Panc1 (cell line): ENCODE results near the gene SMTNL1.

ENCODE experiments used
- POLR2AphosphoS5 ChIP-seq: IDR thresholded peaks from 2 replicates; pipeline ENCODE4 v1.6.1; 2012; ENCODE audit warnings: mild to moderate bottlenecking, low read depth, low read length, moderate library complexity
- TF ChIP-seq, protein P1 (sequence below): fragments of 450-650 bp; IDR thresholded peaks from 2 replicates; pipeline ENCODE4 v1.5.1; 2017; ENCODE audit warnings: mild to moderate bottlenecking
- TF ChIP-seq, protein P2 (sequence below), 2 experiments: IDR thresholded peaks; 2 replicates each; pipeline ENCODE4 v1.6.1; 2011 to 2012; ENCODE audit warnings: low read depth in 2 of 2, control low read depth in 1 of 2, low read length in 1 of 2, mild to moderate bottlenecking in 1 of 2, moderate library complexity in 1 of 2; ENCODE audit not compliant: insufficient read depth in 1 of 2

GRCh38 chr11:57555393-57555792 lies 18.0 kb downstream of the SMTNL1 start:
- TF ChIP-seq, protein P1, sequence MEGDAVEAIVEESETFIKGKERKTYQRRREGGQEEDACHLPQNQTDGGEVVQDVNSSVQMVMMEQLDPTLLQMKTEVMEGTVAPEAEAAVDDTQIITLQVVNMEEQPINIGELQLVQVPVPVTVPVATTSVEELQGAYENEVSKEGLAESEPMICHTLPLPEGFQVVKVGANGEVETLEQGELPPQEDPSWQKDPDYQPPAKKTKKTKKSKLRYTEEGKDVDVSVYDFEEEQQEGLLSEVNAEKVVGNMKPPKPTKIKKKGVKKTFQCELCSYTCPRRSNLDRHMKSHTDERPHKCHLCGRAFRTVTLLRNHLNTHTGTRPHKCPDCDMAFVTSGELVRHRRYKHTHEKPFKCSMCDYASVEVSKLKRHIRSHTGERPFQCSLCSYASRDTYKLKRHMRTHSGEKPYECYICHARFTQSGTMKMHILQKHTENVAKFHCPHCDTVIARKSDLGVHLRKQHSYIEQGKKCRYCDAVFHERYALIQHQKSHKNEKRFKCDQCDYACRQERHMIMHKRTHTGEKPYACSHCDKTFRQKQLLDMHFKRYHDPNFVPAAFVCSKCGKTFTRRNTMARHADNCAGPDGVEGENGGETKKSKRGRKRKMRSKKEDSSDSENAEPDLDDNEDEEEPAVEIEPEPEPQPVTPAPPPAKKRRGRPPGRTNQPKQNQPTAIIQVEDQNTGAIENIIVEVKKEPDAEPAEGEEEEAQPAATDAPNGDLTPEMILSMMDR = no peak
- TF ChIP-seq, protein P2, sequence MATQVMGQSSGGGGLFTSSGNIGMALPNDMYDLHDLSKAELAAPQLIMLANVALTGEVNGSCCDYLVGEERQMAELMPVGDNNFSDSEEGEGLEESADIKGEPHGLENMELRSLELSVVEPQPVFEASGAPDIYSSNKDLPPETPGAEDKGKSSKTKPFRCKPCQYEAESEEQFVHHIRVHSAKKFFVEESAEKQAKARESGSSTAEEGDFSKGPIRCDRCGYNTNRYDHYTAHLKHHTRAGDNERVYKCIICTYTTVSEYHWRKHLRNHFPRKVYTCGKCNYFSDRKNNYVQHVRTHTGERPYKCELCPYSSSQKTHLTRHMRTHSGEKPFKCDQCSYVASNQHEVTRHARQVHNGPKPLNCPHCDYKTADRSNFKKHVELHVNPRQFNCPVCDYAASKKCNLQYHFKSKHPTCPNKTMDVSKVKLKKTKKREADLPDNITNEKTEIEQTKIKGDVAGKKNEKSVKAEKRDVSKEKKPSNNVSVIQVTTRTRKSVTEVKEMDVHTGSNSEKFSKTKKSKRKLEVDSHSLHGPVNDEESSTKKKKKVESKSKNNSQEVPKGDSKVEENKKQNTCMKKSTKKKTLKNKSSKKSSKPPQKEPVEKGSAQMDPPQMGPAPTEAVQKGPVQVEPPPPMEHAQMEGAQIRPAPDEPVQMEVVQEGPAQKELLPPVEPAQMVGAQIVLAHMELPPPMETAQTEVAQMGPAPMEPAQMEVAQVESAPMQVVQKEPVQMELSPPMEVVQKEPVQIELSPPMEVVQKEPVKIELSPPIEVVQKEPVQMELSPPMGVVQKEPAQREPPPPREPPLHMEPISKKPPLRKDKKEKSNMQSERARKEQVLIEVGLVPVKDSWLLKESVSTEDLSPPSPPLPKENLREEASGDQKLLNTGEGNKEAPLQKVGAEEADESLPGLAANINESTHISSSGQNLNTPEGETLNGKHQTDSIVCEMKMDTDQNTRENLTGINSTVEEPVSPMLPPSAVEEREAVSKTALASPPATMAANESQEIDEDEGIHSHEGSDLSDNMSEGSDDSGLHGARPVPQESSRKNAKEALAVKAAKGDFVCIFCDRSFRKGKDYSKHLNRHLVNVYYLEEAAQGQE (IDR thresholded peaks at IDR 0.05; ENCODE audit: insufficient read depth in 1 of 2, low read depth in 2 of 2, low read length in 1 of 2) = no peak
- TF ChIP-seq POLR2AphosphoS5 = no peak
